Peyer's patch (tissue), 4 donors: ENCODE results near the gene PGBD5. TPM values are rescaled to one million over a fixed set of nuclear protein-coding genes. Genes with fewer than 3 reads are reported as not detected.

Source experiments
- DNase-seq, 3 donors: peaks; one replicate each; pipeline ENCODE4 v3.0.0-alpha.2; 2017 to 2019
- H3K27ac ChIP-seq, 4 donors: fragments of 200-600 bp; sonication (generic); one replicate each; pipeline ENCODE4 v1.5.1; 2016 to 2019
- H3K27me3 ChIP-seq, 2 donors: fragments of 200-600 bp; sonication (generic); one replicate each; pipeline ENCODE4 v1.5.1; 2019
- H3K36me3 ChIP-seq, 3 donors: fragments of 200-600 bp; sonication (generic); one replicate each; pipeline ENCODE4 v1.5.1; 2016 to 2019
- H3K4me1 ChIP-seq, 4 donors: fragments of 200-600 bp; sonication (generic); one replicate each; pipeline ENCODE4 v1.5.1; 2016 to 2019
- H3K4me3 ChIP-seq, 4 donors: fragments of 200-600 bp; sonication (generic); 1 replicate in 3 of 4; 2 replicates in 1 of 4; pipeline ENCODE4 v1.5.1; 2016 to 2019; ENCODE audit warnings: mild to moderate bottlenecking in 1 of 4
- H3K9me3 ChIP-seq, 4 donors: fragments of 200-600 bp; sonication (generic); one replicate each; pipeline ENCODE4 v1.5.1; 2016 to 2019; ENCODE audit warnings: mild to moderate bottlenecking in 1 of 4
- CTCF ChIP-seq, 6 experiments: fragments of 450-650 bp in 4 of 6; fragments of 200-600 bp in 2 of 6; sonication (generic) in 1 of 6; IDR thresholded peaks; one replicate each; pipeline ENCODE4 v1.5.1; 2017 to 2019; ENCODE audit warnings: antibody characterized with exemption in 6 of 6, mild to moderate bottlenecking in 3 of 6, moderate library complexity in 1 of 6
- POLR2A ChIP-seq, 2 donors: fragments of 450-650 bp; IDR thresholded peaks; one replicate each; pipeline ENCODE4 v1.5.1; 2017; ENCODE audit warnings: antibody characterized with exemption in 2 of 2, mild to moderate bottlenecking in 2 of 2, moderate library complexity in 2 of 2
- total RNA-seq, 4 donors: library from RNA; depleted of rRNA; stranded (reverse); fragments of >200 nt; gene quantifications; one replicate each; pipeline ENCODE4 v1.1.0, GENCODE V29; 2016

The PGBD5 gene
- total RNA-seq, 4 donors from 2014 or later: under 0.01 to 4.1 (median 0.21) TPM

GRCh38 chr1:230355128-230355527 is 71.0 kb downstream of the PGBD5 start:
- H3K4me1 ChIP-seq: no peaks in the 10 kb centered on the region
- TF ChIP-seq POLR2A (IDR thresholded peaks at IDR 0.05) (no peak), CTCF (IDR thresholded peaks at IDR 0.05) (no peak)

GRCh38 chr1:230354005-230354404 is 72.1 kb downstream of the PGBD5 start:
- Histone ChIP-seq H3K36me3 (no peaks in the 10 kb centered on the region), H3K27me3 (no peaks in the 10 kb centered on the region), H3K4me1 (no peaks in the 10 kb centered on the region), H3K27ac (no peak overlapping the region), H3K4me3 (no peak overlapping the region), H3K9me3 (no peaks in the 10 kb centered on the region)
- no peak for DNase-seq
- TF ChIP-seq CTCF (IDR thresholded peaks at IDR 0.05) (no peak), POLR2A (IDR thresholded peaks at IDR 0.05) (no peak)

More at GRCh38 chr1:230355128-230355527, 71.0 kb downstream of the PGBD5 start:
- DNase-seq: no peak
- H3K27me3 ChIP-seq: no peaks in the 10 kb centered on the region
- H3K9me3 ChIP-seq: no peaks in the 10 kb centered on the region
- H3K27ac ChIP-seq: no peak overlapping the region
- H3K36me3 ChIP-seq: no peaks in the 10 kb centered on the region
- no peak overlapping the region for H3K4me3 ChIP-seq

GRCh38 chr1:230352537-230352936 is 73.6 kb downstream of the PGBD5 start:
- DNase-seq: no peak
- Histone ChIP-seq H3K36me3 (no peaks in the 10 kb centered on the region), H3K9me3 (no peaks in the 10 kb centered on the region), H3K4me3 (no peak overlapping the region), H3K27me3 (no peaks in the 10 kb centered on the region), H3K4me1 (no peaks in the 10 kb centered on the region), H3K27ac (no peak overlapping the region)
- no peak for TF ChIP-seq CTCF (IDR thresholded peaks at IDR 0.05)
- TF ChIP-seq POLR2A (IDR thresholded peaks at IDR 0.05): no peak

- no peaks in the 10 kb centered on the region for H3K27me3 ChIP-seq
- H3K4me1 ChIP-seq: no peaks in the 10 kb centered on the region
- no peaks in the 10 kb centered on the region for H3K36me3 ChIP-seq
- no peak for DNase-seq
- H3K27ac ChIP-seq: no peak overlapping the region
- no peaks in the 10 kb centered on the region for H3K9me3 ChIP-seq
- TF ChIP-seq POLR2A (IDR thresholded peaks at IDR 0.05) (no peak), CTCF (IDR thresholded peaks at IDR 0.05) (no peak)
- no peak overlapping the region for H3K4me3 ChIP-seq
These were observed 74.1 kb downstream of the PGBD5 start for GRCh38 chr1:230351983-230352382.

- H3K9me3 ChIP-seq: no peaks in the 10 kb centered on the region
- TF ChIP-seq POLR2A (IDR thresholded peaks at IDR 0.05): no peak
- TF ChIP-seq CTCF (IDR thresholded peaks at IDR 0.05): no peak
- H3K36me3 ChIP-seq: no peaks in the 10 kb centered on the region
- H3K4me3 ChIP-seq: no peak overlapping the region
- H3K27ac ChIP-seq: no peak overlapping the region
- DNase-seq: no peak
- H3K4me1 ChIP-seq: no peaks in the 10 kb centered on the region
- H3K27me3 ChIP-seq: no peaks in the 10 kb centered on the region
These were observed 74.6 kb downstream of the PGBD5 start for GRCh38 chr1:230351514-230351913.
